GM18868 (cell line): ENCODE data around the gene WIPF1.

Experiments
- ATAC-seq: cut with Tn5 transposase; IDR thresholded peaks from one replicate; pipeline ENCODE4 v1.9.1; 2021; ENCODE audit warnings: mild to moderate bottlenecking, moderate library complexity; ENCODE audit not compliant: unreplicated experiment

Gene WIPF1

DNA sequence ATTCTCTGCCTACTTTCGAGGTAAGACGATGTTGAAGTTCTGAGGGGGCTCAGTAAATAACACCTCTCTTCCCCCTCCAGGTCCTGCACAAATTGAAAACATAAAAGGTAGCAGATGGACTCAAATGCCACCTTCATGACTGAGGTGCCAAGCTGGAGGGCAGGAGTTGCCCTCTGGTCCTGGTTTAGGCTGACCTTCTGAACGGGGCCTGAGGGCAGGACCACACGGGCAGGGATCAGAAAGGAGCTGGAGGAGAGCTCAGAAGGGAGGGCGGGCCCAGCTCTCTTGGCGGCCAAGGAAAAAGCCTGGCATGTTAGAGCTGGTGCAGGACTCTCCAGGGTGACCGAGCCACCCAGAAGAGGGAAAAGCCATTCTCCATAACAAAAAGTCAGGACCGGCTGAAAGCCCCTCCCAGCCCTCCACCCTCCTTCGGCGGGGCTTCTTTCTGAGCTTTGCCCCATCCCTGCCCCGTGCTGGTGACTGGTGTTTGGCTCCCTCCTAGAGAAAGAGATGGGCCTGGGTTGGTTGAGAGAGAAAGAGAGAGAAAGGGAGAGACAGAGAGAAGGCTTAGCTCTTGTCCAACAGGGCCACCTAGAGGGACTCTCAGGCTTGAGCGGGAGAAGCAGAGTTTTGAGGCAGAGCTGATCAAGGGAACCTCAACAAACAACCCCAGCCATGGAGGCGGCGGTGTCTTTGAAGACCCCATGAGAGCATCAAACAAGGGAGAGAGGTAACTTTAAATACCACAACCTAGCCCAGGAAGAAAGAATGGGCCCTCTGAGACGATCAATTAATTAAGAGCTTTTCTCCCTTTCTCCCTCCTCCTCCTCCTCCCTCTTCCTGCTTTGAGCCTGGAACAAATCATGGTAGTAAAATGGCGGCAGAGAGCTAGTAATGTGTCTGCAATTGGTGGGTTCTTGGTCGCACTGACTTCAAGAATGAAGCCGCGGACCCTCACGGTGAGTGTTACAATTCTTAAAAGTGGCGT is 50.8 kb downstream of the WIPF1 start:
- peak; percentile 65 for ATAC-seq

DNA sequence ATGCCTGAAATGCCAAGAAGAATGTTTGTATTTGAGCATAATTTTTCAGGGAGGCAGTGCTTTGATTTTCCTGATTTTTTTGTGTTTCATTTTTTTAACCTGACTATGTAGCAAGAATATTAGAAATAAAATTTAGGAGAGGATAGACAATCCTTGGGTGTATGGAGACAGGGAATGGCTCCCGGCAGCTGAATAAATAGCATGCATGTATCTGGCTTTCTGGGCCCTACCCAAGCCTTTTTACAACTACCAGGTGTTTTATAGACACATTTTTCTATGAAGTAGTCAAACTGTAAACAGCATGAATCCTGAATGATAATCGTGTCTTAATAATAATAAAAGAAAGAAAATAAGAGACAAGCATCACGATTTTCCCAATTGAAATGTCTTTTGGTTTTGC is 52.4 kb downstream of the WIPF1 start:
- ATAC-seq = no peak

- ATAC-seq = no peak
Observed at GRCh38 chr2:174544802-174545201, 52.8 kb downstream of the WIPF1 start.

- ATAC-seq = no peak
Observed at GRCh38 chr2:174544156-174544555, 53.4 kb downstream of the WIPF1 start.

- no peak for ATAC-seq
Observed at GRCh38 chr2:174540893-174541292, 56.7 kb downstream of the WIPF1 start.

- ATAC-seq = no peak
Observed at GRCh38 chr2:174535757-174536703, 61.6 kb downstream of the WIPF1 start.

- no peak for ATAC-seq
Observed at GRCh38 chr2:174535083-174535482, 62.5 kb downstream of the WIPF1 start.

DNA sequence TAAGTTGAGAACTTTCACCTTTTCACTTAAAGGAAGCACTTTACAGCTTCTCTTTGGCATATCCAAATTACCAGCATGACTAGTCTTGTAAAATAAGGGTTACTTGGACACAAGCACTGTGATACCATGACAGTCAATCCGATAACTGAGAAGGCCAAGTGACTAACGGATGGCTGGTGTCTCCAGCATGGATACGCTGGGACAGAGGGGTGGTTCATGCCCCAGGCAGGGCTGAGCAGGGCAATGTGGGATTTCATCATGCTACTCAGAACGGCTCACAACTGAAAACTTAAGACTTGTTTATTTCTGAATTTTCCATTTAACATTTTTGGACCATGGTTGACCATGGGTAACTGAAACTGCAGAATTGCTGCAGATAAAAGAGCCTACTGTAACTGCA is 67.7 kb downstream of the WIPF1 start:
- ATAC-seq = no peak

- no peak for ATAC-seq
Observed at GRCh38 chr2:174527959-174528358, 69.6 kb downstream of the WIPF1 start.

GRCh38 chr2:174527101-174527721 is 70.4 kb downstream of the WIPF1 start:
- no peak for ATAC-seq

DNA sequence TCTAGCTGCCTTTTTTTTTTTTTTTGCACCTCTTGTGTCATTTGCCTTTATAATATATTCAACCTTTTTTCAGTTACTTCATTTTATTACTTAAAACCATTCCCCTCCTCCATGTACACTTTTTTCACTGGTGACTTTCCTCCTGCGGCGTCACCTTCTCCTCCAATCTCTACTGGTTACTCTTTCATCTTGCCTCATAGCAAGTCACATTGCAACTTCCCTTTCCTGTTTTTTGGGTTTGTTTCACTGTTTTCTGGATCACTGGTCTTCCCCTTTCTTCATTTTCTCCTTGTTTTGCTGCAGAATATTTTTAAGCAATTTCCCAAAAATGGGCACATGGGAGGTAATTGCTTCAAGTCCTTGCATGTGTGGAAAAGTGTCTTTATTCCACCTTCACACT is 73.1 kb downstream of the WIPF1 start:
- ATAC-seq = no peak

DNA sequence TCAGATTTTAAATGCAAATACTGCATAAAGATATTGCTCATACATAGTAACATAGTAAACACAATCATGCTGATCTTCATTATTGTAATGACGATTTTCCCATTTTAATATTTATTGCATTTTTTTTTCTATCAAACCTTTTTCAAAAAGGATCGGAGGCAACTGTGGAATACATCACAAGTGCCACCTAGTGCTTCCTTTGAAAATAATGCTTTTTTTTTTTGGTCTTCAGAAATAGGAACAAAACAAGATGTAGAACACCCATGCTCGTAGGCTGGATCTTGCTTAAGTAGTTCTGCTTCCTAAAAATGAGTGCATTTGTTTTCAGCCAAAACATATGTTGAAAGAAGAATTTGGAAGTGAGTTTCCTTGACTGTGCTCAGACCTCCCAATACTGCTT is 75.1 kb downstream of the WIPF1 start:
- ATAC-seq = no peak

DNA sequence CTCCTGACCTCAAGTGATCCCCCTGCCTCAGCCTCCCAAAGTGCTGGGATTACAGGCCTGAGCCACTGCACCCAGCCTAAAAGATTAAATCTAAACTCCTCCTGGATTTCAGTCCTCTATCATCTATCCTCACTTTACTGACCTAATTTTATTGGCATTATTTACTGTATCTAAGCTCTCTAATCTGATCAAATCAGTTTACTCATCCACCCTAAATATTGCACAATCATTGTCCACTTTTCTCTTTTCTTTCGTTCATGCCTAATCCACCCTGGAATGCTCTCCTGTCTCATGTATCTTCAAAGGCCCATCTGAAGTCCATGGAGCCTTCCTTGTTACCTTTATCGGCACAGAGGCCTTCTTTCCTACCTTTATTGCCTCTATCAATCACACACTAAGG is 79.2 kb downstream of the WIPF1 start:
- no peak for ATAC-seq

GRCh38 chr2:174516501-174517378 is 80.9 kb downstream of the WIPF1 start:
- ATAC-seq = no peak

- ATAC-seq = no peak
Observed at GRCh38 chr2:174512345-174512744, 85.3 kb downstream of the WIPF1 start.

- no peak for ATAC-seq
Observed at GRCh38 chr2:174511580-174512260, 85.9 kb downstream of the WIPF1 start.

DNA sequence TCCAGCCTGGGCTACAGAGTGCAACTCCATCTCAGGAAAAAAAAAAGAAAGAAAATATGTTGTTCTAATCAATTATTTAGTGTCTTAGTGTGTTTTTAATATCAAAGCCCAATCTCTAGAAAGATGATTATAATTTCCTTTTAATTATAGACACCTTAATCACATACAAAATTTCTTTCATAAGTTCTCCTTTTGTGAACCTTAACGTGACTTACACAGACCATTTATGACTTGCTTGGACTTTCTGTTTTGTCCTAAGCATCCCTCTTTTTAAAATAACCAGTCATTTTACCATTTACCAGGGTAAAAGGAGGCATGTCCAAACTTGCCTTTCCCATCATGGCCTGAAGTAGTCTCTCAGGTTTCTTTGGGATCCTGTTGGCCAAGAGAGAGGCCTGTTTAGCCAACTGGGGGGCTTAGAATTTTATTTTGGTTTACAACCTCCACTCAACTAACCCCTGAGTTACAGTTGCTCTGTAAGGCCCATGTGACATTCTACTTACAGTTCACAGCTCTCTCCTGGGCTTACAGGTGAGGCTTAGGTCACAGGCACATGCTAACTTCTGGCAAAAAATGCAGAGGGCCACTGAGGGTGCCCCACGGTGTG is 86.9 kb downstream of the WIPF1 start:
- ATAC-seq = no peak
